K562 (cell line): ENCODE results near the gene BRICD5. TPM values are rescaled to one million over a fixed set of nuclear protein-coding genes. Genes with fewer than 3 reads are reported as not detected.

ENCODE experiments used
- AFF1 ChIP-seq, 2 experiments: fragments of 450-650 bp; IDR thresholded peaks; 2 replicates each; pipeline ENCODE4 v1.6.1; 2018; ENCODE audit warnings: mild to moderate bottlenecking in 2 of 2, low read depth in 1 of 2; ENCODE audit not compliant: partially characterized antibody in 2 of 2
- BACH1 ChIP-seq: fragments of 200-800 bp; sonication (Bioruptor generic); IDR thresholded peaks from 2 replicates; pipeline ENCODE4 v1.6.1; 2016; ENCODE audit warnings: missing genetic modification characterization, missing compliant biosample characterization
- CAMTA2 ChIP-seq: fragments of 250-450 bp; sonication (Bioruptor Pico); conservative IDR thresholded peaks from 2 replicates; pipeline ENCODE4 v1.5.1; 2022
- CREM ChIP-seq: IDR thresholded peaks from 2 replicates; pipeline ENCODE4 v1.6.1; 2014; ENCODE audit warnings: antibody characterized with exemption, low read depth
- CTCF ChIP-seq, 3 experiments: IDR thresholded peaks in 2 of 3; conservative IDR thresholded peaks in 1 of 3; 2 replicates each; pipeline ENCODE4 v1.5.1; 2011 to 2012; ENCODE audit warnings: low read length in 3 of 3, mild to moderate bottlenecking in 3 of 3, control low read depth in 2 of 3, improper control_type of control experiment in 1 of 3, inconsistent platforms in 1 of 3, low read depth in 1 of 3, mixed read lengths in 1 of 3, moderate library complexity in 1 of 3; ENCODE audit not compliant: insufficient read depth in 2 of 3
- E2F6 ChIP-seq, 2 experiments: IDR thresholded peaks; 2 replicates each; pipeline ENCODE4 v1.6.1; 2011; ENCODE audit warnings: borderline replicate concordance in 1 of 2, control low read depth in 1 of 2, low read depth in 1 of 2, low read length in 1 of 2, mild to moderate bottlenecking in 1 of 2, mixed read lengths in 1 of 2, moderate library complexity in 1 of 2; ENCODE audit not compliant: insufficient read depth in 1 of 2, insufficient read length in 1 of 2, poor library complexity in 1 of 2, severe bottlenecking in 1 of 2; ENCODE audit errors: extremely low read depth in 1 of 2
- ELK1 ChIP-seq: sonication (generic); formaldehyde crosslinking; IDR thresholded peaks from 2 replicates; pipeline ENCODE4 v1.8.1; 2022; ENCODE audit warnings: missing genetic modification reagents
- ESRRB ChIP-seq: fragments of 250-450 bp; sonication (Bioruptor Pico); IDR thresholded peaks from 2 replicates; pipeline ENCODE4 v1.5.0; 2020; ENCODE audit warnings: mild to moderate bottlenecking, moderate library complexity, borderline replicate concordance
- FIP1L1 ChIP-seq: fragments of 200-400 bp; formaldehyde crosslinking; IDR thresholded peaks from 2 replicates; pipeline ENCODE4 v1.6.1; 2018; ENCODE audit warnings: mild to moderate bottlenecking, low read depth, low read length; ENCODE audit not compliant: poor library complexity, severe bottlenecking
- HNRNPL ChIP-seq: fragments of 200-400 bp; formaldehyde crosslinking; IDR thresholded peaks from 2 replicates; pipeline ENCODE4 v1.6.1; 2017; ENCODE audit warnings: low read depth, mild to moderate bottlenecking, low read length
- MEF2D ChIP-seq: conservative IDR thresholded peaks from 2 replicates; pipeline ENCODE4 v1.6.1; 2016; ENCODE audit warnings: low read depth, missing genetic modification characterization, missing compliant biosample characterization
- MTA3 ChIP-seq: fragments of 450-650 bp; formaldehyde crosslinking; IDR thresholded peaks from 2 replicates; pipeline ENCODE4 v1.6.1; 2017; ENCODE audit warnings: mild to moderate bottlenecking, borderline replicate concordance
- NCOA4 ChIP-seq: fragments of 450-650 bp; IDR thresholded peaks from 2 replicates; pipeline ENCODE4 v1.6.1; 2018; ENCODE audit warnings: mild to moderate bottlenecking; ENCODE audit not compliant: partially characterized antibody
- PHF8 ChIP-seq: fragments of 200-600 bp; sonication (generic); IDR thresholded peaks from 2 replicates; pipeline ENCODE4 v1.6.1; 2012; ENCODE audit warnings: mixed run types, mild to moderate bottlenecking, inconsistent platforms, low read length, moderate library complexity, borderline replicate concordance
- PRPF4 ChIP-seq: fragments of 200-400 bp; formaldehyde crosslinking; IDR thresholded peaks from one replicate; pipeline ENCODE4 v1.6.1; 2017; ENCODE audit warnings: low read length, low read depth, mild to moderate bottlenecking; ENCODE audit not compliant: insufficient read depth, poor library complexity, severe bottlenecking
- polyA plus RNA-seq, 8 experiments: library from polyadenylated mRNA; depleted of rRNA in 4 of 8; stranded (reverse) in 5 of 8; unstranded in 3 of 8; fragments of >200 nt; fragmentation: Nextera tagmentation in 2 of 8; fragmentation: Illumina TruSeq in 1 of 8; extraction: Ambion mirVana in 2 of 8; extraction: Trizol in 1 of 8; gene quantifications; 2 replicates each; pipeline versions ENCODE4 v1.2.1 to v1.2.3, GENCODE V29; 2011 to 2014; ENCODE audit warnings: inconsistent platforms in 1 of 8, missing spikeins in 1 of 8
- total RNA-seq, 7 experiments: library from RNA; depleted of rRNA in 6 of 7; stranded (reverse); fragments of >200 nt in 6 of 7; fragmentation: Illumina TruSeq in 2 of 7; extraction: Trizol in 2 of 7; gene quantifications; 2 replicates each; pipeline versions ENCODE4 v1.2.1 to v1.2.3, GENCODE V29; 2011 to 2021; ENCODE audit warnings: low replicate concordance in 1 of 7
- TF ChIP-seq, protein P1 (sequence below): sonication (generic); formaldehyde crosslinking; IDR thresholded peaks from 2 replicates; pipeline ENCODE4 v1.8.0; 2022; ENCODE audit warnings: mild to moderate bottlenecking, missing genetic modification reagents

The BRICD5 gene
- total and polyA plus RNA-seq, 9 of the 15 experiments (the other 6 are each of a cell fraction or from before 2014, with no cell fraction given), result 0.24 to 15.1 (median 2.4) TPM; not detected in 1

GRCh38 chr16:2213817-2214718 is 3.4 kb upstream of the BRICD5 start (continued):
- TF ChIP-seq PHF8 (peak; percentile 61; the same call in 1 of the 2 replicates), PRPF4 (peak; percentile 9), AFF1 (IDR thresholded peaks at IDR 0.05; ENCODE audit: low read depth in 1 of 2, partially characterized antibody in 2 of 2) (no peak), HNRNPL (no peak), MEF2D (no peak), MTA3 (no peak), NCOA4 (no peak), E2F6 (IDR thresholded peaks at IDR 0.05; ENCODE audit: borderline replicate concordance in 1 of 2, extremely low read depth in 1 of 2, insufficient read depth in 1 of 2, insufficient read length in 1 of 2, low read depth in 1 of 2, low read length in 1 of 2, poor library complexity in 1 of 2, severe bottlenecking in 1 of 2) (peak in 1 of 2 experiments; percentile 48), CREM (peak; percentile 44), ESRRB (CRISPR knock-in tag) (no peak), ELK1 (no peak), CTCF (IDR thresholded peaks at IDR 0.05 in 2 of 3, conservative IDR thresholded peaks at IDR 0.05 in 1 of 3; ENCODE audit: insufficient read depth in 2 of 3, low read depth in 1 of 3, low read length in 3 of 3) (0 out of 6 replicates have a peak, but pooled peaks of 1 of the 3 experiments have one; percentile 13), CAMTA2 (CRISPR knock-in tag) (no peak), BACH1 (no peak), FIP1L1 (peak; percentile 70)
- TF ChIP-seq, protein P1, sequence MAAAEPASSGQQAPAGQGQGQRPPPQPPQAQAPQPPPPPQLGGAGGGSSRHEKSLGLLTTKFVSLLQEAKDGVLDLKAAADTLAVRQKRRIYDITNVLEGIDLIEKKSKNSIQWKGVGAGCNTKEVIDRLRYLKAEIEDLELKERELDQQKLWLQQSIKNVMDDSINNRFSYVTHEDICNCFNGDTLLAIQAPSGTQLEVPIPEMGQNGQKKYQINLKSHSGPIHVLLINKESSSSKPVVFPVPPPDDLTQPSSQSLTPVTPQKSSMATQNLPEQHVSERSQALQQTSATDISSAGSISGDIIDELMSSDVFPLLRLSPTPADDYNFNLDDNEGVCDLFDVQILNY, result peak; percentile 18; the same call in 1 of the 2 replicates
